ENCODE data around the gene SEMA6A.

SEMA6A gene

DNA sequence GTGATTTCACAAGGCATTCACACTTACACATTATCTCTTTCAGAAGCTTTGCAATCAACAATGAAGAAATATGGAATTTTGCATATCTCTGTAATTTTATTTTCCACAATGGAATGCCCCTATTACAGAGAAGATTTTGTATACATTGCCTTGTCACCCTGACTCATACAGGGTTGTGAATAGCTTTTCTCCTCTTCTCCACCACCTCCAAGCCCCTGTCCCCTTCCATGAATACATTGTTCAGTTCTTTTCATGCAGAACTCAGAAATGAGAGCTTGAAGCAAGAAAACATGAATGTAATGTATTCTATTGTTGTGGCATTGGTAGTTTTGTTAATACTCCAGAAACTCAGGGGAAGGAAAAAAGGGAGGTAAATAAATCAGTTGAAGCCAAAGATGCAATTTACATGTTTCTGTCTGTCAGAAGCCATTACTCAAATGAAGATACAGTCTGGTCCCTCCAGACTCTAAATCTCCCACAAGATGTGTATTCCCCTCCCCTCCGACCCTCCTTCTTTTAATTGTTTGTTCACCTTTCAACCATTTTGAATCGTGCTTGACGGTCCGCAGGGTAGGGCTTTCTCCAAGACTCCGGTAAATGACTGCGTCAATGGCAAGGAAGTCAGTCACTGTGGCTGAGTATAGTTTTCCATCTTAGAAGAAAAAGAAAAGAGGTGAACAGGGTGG is 86.1 kb downstream of the SEMA6A start:
- DNase-seq, result no peak

DNA sequence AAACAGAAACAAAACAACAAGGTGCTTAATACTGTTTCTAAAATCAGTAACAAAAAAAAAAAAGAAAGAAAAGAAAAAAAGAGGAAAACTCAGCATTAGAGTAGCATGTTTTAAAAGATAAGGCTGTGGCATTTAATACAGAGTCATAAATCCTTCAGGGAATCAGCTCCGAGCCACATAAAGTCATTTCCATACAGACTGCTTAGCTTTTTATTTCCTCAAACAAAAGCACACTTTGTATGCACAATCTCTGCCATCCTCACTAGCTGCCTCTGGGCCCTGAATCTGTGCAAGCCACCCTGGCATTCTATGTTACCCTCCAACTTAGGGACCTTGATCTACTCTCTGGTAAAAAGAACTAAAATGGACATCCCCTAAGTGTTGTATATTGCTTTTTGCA is 87.6 kb downstream of the SEMA6A start:
- no peak for DNase-seq

DNA sequence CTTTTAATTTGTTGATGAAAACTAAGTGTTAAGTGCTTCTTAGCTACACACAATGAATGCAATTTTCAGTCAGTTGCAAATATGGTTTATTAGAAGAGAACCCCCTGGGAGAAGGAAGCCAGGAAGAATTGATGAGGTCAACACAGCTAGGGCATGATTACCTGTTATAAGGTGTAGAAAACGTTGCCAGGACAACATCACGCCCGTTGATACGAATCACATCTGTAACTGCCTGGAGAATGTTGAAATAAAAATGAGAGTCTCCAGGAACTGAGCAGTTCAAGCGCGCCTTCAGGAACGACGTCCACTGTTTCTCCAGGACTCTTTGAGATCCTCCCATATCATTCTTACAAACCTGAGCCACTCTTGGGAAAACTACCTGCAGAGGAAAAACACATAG is 88.0 kb downstream of the SEMA6A start:
- no peak for DNase-seq

DNA sequence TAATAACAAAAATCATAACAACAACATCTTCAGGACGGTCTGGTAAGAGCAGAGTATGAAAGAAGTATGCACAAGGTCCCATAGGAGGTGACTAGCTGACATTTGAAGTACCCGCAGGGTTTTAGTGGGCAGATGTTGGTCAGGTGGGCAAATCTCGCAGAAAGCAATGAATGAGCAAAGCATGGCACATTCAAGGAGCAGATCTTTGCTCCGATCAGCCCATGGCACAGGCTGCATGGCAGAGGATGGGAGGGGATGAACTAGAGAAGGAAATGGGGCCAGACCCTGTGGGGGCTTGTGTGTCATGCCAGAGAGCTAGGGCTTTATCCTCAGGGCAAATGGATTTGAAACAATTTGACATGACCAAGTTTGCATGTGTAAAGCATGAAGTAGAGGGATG is 90.0 kb downstream of the SEMA6A start:
- DNase-seq, result no peak

DNA sequence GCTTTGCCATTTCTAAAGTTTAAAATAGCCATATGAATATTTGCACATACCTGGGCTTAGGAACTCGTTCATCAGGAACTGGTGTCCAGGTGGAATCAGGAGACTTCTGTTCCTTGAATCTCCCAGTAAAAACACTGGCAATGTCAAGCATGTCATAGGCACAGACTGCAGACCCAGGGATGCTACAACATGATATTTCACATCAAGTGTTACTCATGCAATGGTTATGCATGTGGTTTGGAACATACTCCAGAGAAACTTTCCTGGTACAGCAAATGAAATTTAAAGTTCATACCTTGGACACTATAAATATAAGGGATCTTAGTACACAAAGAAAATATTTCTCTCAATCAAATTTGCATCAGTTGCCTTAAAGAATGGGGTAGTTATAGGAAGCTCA is 92.2 kb downstream of the SEMA6A start:
- no peak for DNase-seq

DNA sequence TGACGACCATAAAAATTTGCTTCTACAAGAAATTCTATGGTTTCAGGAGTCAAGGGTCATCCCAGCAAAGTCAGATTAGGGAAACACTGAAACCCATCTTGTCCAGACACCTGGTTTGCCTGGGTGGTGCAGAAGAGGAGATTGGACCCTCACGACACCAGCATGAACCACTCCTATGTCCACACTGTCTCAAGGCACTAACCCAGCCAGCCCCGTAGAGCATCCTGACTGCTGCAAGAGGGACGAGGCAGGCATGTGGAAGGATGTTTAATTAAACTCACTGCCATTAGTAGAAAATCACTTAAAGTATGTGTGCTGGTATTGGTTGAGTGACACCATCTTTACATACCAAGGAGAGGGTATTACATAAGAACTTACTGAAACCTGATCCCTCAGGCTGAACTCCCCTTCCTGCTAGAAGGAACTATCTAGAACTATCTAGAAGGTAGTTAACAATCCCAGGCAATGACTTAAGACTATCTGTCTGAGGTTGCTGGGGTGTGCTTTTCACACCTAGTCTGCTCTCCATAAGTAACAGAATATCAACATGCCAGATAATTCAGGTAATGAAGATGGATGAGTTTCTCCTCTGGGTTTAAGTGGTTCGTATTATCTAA is 93.6 kb downstream of the SEMA6A start:
- DNase-seq, result no peak

DNA sequence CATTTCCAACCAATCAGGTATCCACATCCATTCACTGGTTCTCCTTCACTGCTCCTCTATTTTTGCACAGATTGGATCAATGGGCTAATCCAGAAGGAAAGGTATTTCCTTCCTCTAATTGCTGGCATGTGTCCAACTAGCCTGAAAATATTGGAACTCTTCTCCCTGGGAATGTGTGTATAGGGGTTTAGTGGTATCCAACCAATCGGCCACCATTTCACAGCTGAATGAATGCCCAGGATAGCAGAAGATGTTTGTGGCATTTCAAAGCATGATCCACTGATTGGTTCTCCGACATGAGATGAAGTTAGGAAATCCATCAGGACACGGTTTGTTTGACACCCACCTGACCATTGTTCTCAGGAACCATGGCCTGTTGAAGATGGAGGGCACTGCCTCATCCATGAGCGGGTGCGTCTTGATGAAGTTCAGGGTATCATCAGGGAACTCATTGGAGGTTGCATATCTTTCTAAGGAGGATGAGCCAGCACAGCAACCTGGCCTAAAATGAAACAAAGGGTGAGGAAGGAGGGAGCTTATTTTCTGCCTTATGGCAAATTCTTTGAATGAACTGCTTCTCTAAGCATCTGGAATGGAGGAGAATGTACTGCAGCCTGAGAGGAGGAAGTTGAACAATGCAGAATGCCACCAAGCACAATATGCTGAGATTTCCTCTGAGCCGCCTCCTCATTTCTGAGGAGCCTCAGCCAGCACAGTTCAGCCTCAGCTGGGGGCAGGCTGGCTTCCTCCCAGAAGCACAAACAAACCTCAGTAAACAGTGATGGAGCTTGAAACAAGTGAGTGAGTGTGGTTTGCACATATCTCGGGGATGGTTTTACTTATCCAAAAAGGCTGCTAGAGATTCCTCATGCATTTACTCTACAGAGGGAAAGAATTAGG is 94.6 kb downstream of the SEMA6A start:
- no peak for DNase-seq

DNA sequence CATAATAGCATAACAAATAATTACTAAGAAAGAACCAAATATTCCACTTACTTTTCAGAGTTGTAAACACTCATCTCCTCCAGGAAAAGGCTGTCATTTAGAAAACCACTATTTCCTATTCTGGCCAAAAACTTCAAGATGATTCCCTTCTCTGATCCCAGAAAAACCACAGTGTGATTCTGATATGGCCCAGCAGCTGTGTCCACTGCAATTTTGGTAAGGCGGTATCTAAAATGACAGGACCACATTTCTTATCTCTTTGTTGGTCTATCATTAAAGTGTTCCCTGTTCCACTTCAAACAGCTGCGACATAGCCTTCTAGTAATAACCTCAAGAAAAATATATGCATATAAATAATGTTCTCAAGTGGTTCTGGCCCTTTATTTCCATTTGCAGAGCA is 96.1 kb downstream of the SEMA6A start:
- DNase-seq, result peak; percentile 30

DNA sequence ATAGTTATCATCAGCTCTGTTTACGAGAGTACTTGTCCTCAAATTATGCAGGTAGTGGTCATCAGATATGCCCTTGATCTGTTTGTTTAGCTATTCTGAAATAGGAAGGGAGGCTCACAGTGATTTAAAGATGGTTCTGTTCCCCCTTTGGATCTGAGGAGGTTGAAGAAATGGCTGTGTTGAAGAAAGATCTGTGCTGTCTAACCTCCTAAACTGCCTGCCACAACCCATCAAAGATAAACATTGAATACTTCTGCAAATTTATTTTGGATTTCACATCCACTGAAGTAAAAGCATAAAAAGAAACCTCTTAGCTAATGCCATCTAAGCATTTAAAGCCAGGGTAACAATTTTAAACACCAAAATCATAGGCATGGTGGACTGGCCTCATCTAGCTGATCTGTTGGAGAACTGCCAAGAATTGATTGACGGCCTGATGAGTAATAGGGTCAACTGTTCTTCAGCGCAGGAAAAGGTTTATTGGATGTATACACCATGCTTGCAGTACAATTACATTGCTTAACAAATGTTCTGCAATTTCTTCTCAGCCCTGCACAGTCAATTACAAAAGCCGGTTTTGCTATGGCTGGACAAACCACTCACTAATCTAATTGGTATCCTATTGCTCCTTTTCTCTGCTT is 97.6 kb downstream of the SEMA6A start:
- no peak for DNase-seq

DNA sequence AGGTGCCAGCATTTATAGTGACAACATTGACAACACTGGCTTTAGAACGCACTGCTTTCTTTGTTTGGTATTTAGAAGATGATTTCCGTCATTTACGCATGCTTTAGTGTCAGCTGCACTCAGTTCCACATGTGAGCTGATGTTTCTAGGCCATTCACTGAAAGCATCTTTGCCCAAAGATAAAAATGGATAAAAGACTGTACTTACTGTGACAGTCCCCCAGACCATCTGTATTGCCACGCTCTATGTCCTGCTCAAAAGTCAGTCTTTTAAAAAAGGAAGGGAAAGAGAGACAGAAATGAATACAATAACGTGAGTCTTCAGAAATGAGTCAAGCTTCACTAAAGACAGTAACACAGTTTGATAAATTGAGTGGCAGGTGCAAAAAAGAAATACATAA is 99.3 kb downstream of the SEMA6A start:
- no peak for DNase-seq

DNA sequence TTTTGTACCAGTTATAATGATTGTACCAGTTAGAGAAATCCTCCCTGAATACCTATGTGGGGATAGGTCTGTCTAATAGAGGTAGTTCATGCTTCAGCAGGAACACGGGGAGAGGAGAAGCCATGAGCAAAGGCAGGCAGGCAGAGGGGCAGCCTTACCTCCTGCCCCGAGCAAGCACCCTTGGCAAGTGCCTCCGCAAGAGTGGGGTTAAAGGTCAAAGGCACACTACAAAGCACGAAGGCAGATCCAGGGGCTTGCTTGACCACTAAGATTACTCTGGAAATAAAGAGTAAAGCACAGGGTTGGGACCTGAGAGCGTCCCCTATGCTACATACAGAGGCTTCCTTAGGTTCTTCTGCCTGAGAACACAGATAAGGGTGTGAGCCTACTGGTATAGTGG is 100.9 kb downstream of the SEMA6A start:
- no peak for DNase-seq

DNA sequence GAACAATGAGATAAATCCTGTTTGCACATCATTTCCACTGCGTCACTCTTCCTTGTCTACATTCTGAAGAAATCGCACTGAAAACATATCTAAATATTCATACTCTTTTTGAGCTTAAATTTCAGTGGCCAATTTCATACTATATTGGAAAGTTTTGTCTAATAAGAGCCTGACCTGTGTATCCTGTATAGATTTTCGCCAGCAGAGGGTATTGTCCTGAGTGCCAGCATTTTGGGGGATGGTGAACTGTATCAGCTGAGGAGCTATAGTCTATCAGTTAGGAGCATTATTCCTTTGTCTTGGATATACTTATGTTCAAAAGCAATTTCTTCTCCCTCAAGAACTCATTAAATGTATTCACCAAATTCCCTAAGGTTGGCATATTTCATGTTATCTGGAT is 102.3 kb downstream of the SEMA6A start:
- no peak for DNase-seq

DNA sequence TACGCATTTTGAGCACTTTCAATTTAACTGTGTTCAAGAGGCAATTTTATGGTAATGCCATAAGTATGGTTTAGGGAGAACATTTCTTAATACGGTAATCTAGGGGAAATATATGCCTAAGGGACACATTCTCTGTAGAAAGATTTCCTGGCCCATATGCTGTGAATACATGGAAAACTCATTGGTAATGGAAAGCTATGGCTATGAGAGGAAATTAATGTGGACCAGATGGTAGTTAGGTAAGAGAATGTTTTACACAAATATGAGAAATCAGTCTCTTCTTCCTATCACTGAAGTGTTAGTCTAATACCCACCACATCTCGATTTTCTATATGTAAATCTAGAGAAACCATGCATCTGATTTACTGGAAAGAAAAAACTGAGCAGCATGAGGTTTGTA is 105.0 kb downstream of the SEMA6A start:
- no peak for DNase-seq

DNA sequence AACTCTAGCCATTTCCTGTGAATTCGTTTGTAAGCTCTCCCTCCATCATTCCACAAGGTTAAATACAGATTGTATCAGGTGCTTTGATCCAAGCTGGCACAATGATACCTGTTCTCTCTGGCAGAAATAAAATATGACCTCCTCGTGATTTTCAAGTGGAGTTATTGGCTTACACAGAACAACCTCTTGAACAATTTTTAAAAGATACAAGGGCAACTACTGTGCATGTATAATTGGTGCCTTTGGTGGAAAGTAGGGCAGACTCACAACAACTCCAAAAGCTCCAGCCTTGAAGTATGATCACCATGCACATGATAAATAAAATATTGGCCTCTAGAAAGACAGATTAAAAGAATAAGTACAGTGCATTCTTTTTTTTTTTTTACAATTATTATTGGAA is 106.0 kb downstream of the SEMA6A start:
- no peak for DNase-seq

DNA sequence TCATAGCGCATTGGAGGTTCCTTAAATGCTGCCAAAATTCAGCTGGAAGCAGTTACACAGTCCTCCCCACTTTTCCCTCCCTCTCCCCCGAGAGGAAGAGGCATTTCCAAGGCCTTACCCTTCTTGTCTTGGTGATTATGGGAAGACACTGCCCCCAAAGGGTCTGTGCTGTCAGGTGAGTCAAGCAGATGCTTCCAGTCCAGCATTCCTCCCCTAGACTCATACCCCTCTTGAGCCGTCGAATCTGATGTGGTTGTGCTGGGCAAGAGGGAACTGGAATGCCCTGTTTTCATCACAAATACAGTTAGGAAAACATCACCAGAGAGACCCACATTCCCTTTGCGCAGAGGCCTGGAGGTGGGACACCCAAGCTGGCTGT is 107.2 kb downstream of the SEMA6A start:
- DNase-seq, result no peak

DNA sequence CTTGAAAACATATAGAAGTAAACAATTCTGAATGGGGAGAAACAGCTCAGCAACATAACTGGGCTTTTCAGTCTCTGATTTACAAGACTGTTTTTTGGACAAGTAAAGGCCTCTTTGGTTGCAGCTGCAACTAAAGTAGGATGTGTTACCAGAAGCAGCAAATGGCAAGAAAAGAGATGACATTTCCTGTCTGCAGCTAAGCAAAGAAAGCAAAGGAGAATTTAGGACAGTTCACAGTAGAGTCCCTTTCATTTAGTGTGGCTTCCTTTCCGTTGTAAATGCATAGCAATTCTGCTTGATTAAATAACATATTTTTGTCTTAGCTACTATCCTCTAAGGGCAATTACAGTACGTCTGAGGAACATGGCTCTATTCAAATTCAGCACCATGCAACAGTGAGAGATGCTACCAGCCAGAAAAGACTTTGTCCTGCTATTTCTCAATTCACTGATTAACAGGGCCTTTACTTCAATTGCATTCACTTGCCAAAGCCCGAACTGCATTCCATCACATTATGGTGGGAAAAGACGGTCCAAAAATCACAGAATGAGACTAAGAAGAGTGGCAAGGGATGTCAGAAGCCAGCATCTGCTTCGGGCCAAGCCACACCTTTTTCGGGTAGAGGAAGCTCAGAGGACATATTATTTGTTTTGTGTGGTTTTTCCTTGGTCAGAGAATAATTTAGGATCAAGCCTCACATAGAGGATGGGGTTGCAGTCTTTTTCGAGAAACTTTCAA is 107.7 kb downstream of the SEMA6A start:
- no peak for DNase-seq

DNA sequence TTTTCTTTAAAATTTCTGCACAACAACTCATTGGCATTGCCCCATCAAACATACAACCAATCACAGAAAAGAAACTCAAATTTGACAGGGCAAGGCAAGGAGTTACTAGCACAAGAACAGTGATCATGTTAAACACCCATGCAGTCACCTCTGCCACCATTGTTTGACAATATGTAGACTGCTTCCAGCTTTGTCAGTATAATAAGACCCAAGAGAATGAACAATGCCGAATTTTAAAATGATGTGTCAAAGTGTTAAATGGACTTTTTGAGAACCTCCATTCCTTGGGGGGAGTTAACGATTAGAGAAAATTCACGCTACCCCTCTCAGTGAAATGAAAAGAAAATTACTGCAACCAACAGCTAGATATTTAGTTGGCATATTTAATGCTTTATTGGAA is 109.2 kb downstream of the SEMA6A start:
- no peak for DNase-seq

DNA sequence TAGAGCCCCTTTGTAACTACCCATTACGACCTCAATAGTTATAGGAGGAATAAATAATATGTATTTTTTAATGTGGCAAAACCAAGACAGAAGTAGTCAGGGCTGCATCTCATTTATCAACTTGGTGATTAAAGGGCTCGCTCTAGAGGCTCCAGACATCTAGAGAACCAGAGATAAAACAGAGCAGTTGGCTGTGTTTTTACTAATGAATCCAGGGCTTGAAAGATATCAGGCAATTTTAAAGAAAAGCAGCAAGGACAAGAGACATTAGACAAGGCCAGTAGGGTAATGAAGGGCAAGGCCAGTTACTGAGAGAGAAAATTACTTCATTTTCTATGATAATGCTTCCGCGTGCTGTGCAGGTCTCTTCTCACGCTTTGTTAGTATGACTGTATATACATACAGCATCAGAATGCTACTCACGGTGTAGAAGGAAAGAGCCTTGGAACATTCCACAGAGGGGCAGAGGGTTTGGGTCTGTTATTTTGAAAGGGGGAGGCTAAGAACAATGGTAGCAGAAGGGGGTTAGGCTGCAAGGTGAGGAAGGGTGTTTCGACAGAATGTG is 110.4 kb downstream of the SEMA6A start:
- no peak for DNase-seq

DNA sequence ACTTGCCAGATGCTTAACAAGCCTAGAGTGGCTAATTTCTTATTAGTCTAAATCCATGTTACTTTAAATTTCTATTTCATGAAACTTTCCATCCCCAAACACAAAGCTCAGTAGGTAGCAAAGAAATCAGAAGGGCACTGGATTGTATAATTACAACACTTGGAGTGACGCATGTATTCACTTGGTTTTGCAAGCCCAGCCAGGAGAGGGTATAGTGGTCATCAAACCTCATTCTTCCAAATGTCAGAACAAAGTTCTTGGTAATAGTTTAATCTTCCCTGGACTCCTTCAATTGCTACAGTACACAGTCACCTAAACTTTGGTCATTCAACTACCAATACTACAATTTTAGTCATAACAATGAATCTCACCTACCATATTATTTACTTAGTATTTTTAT is 112.1 kb downstream of the SEMA6A start:
- no peak for DNase-seq

DNA sequence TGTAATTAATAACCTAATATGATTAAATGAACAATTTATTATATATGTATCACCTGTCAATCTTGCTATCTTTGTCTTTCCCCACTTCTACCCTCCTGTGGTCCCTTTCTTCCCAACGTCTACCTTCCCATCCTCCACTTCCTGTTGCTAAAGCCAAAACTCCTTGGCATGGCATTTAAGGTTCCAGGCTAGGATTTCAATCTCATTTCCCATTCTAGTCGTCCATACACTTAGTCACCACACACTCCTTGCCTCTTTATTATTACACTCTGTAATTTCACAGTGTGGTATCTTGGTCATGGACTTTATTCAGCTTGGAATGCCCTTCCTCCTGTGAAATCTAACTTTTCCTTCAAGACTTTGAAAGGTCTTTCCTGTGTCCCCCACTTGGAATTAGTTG is 115.3 kb downstream of the SEMA6A start:
- no peak for DNase-seq

DNA sequence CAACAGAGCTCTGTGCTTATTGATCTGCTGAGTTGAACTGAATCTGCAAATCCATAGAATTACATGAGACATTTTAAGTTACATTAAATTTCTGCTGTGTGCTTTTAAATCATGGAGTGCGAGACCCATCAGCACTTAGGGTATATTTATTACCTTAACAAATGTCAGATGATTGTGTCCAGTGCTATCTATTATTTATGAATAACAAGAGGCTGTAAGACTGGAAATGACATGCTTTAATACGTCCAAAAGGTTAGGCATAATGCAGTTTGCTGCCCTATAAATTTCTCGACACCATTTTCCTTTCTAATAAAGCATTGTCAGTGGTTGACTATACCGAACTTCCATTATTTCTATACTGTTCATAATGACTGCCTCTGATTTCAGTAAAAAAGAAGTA is 117.6 kb downstream of the SEMA6A start:
- no peak for DNase-seq

DNA sequence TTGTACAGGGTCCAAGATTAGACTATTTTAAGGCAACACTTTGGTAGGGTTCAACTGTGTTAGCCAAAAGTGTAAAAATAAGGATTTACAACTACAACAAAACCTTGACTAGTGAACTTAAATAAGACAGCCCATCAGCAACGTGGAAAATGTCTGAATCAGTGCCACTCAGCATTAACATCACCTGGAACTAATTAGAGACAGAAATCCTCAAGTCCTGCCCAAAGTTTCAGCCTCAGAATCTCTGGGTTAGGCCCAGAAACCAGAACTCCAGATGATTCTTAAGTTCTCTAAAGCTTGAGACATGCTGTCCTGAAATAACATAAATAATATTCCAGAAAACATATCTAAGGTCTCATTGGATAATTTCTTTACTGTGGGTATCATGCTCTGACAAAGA is 118.6 kb downstream of the SEMA6A start:
- DNase-seq, result no peak

DNA sequence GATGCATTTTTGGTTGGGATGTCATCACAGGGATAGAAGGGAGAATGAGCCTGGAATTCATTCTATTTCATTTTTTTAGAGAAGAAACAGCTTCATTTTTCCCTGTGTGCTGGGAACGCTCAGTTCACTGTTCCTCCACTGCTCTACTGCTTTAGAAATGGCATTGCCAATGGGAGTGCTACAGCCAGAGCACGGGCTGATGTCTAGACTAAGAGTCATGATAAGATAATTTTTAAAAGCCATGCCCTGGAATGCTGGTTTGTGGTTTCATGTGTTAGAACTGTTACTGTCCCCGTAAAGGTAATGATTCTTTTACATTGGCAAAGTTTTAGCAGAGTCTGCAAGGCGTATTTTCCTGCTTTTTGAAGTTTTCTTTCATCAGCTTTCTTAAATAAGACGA is 119.6 kb downstream of the SEMA6A start:
- DNase-seq, result peak; percentile 31
